AG04449 (cell line): ENCODE data around the gene OR6C68.

Source experiments
- CTCF ChIA-PET: fragments of 350-600 bp; formaldehyde crosslinking; extraction: SDS; loops from one replicate; lab custom pipeline; 2021; ENCODE audit warnings: antibody characterized with exemption; lab: Yijun Ruan, JAX
- POLR2A ChIA-PET: fragments of 400-600, 350-600 bp; formaldehyde crosslinking; extraction: SDS; loops from one replicate; lab custom pipeline; 2020; ENCODE audit warnings: antibody characterized with exemption, inconsistent platforms; lab: Yijun Ruan, JAX
- DNase-seq: peaks from one replicate; pipeline ENCODE4 v3.0.0-alpha.2; 2010; ENCODE audit warnings: low read depth, low spot score
- H3K4me3 ChIP-seq: 2 replicates; pipeline ENCODE4 v1.5.1; 2011; ENCODE audit warnings: low read depth, mild to moderate bottlenecking, control low read depth, low read length
- CTCF ChIP-seq: IDR thresholded peaks from one replicate; pipeline ENCODE4 v1.5.1; 2011; ENCODE audit warnings: mild to moderate bottlenecking, moderate library complexity, low read length, control low read depth, inconsistent platforms; ENCODE audit not compliant: insufficient read depth; ENCODE audit errors: missing control alignments

The OR6C68 gene

GRCh38 chr12:55499810-55500252, 7.7 kb downstream of the OR6C68 start:
- CTCF ChIA-PET: no interaction called here
- POLR2A ChIA-PET: no interaction called here
- no peak overlapping the region for H3K4me3 ChIP-seq
- no peak for TF ChIP-seq CTCF
- DNase-seq: no peak

- ChIA-PET POLR2A (no interaction called here), CTCF (no interaction called here)
- no peak overlapping the region for H3K4me3 ChIP-seq
- no peak for DNase-seq
- no peak for TF ChIP-seq CTCF
Measured at GRCh38 chr12:55501601-55502000, 9.4 kb downstream of the OR6C68 start.

- DNase-seq: no peak
- H3K4me3 ChIP-seq: no peak overlapping the region
- POLR2A ChIA-PET: no interaction called here
- no peak for TF ChIP-seq CTCF
- CTCF ChIA-PET: no interaction called here
Measured at GRCh38 chr12:55515696-55516095, 23.5 kb downstream of the OR6C68 start.

- no peak overlapping the region for H3K4me3 ChIP-seq
- POLR2A ChIA-PET: no interaction called here
- TF ChIP-seq CTCF: no peak
- DNase-seq: no peak
- CTCF ChIA-PET: no interaction called here
Measured at GRCh38 chr12:55516391-55516790, 24.2 kb downstream of the OR6C68 start.
